ENCODE results near the gene PRPF19.

GRCh38 chr11:60917267-60917666 is 10.9 kb upstream of the PRPF19 start:
- TF ChIP-seq, protein P1, sequence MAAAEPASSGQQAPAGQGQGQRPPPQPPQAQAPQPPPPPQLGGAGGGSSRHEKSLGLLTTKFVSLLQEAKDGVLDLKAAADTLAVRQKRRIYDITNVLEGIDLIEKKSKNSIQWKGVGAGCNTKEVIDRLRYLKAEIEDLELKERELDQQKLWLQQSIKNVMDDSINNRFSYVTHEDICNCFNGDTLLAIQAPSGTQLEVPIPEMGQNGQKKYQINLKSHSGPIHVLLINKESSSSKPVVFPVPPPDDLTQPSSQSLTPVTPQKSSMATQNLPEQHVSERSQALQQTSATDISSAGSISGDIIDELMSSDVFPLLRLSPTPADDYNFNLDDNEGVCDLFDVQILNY (CRISPR knock-in tag; IDR thresholded peaks at IDR 0.05) = no peak
- TF ChIP-seq CTCF (IDR thresholded peaks at IDR 0.05) (no peak), PREB (CRISPR knock-in tag; IDR thresholded peaks at IDR 0.05; ENCODE audit: borderline replicate concordance) (no peak), NR2C2 (CRISPR knock-in tag; IDR thresholded peaks at IDR 0.05) (no peak), ATF3 (CRISPR knock-in tag; conservative IDR thresholded peaks at IDR 0.05) (no peak), MXD4 (CRISPR knock-in tag; IDR thresholded peaks at IDR 0.05; ENCODE audit: borderline replicate concordance) (no peak), CREB1 (CRISPR knock-in tag; IDR thresholded peaks at IDR 0.05) (no peak), GABPB1 (CRISPR knock-in tag; IDR thresholded peaks at IDR 0.05) (no peak), KAT7 (CRISPR knock-in tag; IDR thresholded peaks at IDR 0.05; ENCODE audit: borderline replicate concordance) (no peak), SP1 (CRISPR knock-in tag; conservative IDR thresholded peaks at IDR 0.05) (no peak)
- TF ChIP-seq, protein P2, sequence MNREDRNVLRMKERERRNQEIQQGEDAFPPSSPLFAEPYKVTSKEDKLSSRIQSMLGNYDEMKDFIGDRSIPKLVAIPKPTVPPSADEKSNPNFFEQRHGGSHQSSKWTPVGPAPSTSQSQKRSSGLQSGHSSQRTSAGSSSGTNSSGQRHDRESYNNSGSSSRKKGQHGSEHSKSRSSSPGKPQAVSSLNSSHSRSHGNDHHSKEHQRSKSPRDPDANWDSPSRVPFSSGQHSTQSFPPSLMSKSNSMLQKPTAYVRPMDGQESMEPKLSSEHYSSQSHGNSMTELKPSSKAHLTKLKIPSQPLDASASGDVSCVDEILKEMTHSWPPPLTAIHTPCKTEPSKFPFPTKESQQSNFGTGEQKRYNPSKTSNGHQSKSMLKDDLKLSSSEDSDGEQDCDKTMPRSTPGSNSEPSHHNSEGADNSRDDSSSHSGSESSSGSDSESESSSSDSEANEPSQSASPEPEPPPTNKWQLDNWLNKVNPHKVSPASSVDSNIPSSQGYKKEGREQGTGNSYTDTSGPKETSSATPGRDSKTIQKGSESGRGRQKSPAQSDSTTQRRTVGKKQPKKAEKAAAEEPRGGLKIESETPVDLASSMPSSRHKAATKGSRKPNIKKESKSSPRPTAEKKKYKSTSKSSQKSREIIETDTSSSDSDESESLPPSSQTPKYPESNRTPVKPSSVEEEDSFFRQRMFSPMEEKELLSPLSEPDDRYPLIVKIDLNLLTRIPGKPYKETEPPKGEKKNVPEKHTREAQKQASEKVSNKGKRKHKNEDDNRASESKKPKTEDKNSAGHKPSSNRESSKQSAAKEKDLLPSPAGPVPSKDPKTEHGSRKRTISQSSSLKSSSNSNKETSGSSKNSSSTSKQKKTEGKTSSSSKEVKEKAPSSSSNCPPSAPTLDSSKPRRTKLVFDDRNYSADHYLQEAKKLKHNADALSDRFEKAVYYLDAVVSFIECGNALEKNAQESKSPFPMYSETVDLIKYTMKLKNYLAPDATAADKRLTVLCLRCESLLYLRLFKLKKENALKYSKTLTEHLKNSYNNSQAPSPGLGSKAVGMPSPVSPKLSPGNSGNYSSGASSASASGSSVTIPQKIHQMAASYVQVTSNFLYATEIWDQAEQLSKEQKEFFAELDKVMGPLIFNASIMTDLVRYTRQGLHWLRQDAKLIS (CRISPR knock-in tag; IDR thresholded peaks at IDR 0.05; ENCODE audit: borderline replicate concordance) = no peak
- TF ChIP-seq, protein P3, sequence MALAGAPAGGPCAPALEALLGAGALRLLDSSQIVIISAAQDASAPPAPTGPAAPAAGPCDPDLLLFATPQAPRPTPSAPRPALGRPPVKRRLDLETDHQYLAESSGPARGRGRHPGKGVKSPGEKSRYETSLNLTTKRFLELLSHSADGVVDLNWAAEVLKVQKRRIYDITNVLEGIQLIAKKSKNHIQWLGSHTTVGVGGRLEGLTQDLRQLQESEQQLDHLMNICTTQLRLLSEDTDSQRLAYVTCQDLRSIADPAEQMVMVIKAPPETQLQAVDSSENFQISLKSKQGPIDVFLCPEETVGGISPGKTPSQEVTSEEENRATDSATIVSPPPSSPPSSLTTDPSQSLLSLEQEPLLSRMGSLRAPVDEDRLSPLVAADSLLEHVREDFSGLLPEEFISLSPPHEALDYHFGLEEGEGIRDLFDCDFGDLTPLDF (CRISPR knock-in tag; IDR thresholded peaks at IDR 0.05) = no peak
